ENCODE data around the gene LRSAM1. TPM values are rescaled to one million over a fixed set of nuclear protein-coding genes. Genes with fewer than 3 reads are reported as not detected.

The LRSAM1 gene
- total RNA-seq, 4 donors from 2014 or later = 13.7 to 19.6 (median 16.3) TPM

DNA sequence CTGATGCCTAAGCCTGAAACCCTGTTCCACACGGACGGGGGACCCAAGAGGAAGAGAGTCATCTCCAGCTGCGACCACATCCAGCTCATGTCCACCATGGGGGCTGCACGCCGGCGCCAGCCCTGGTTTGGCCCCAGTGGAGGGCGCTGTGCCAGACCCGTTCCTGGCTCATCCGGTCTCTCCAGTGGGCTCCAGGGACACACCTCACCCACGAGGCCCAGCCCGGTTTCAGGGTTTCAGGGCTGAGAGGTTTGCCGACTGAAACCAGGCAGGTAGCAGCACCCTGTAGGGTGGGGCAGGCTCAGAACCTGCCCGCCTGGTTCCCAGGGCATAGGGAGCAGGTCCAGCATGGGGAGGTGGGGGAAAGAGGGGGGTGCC lies 89.3 kb downstream of the LRSAM1 start:
- peaks cover 56 to 89% of the 10 kb centered on the region in 2 donors for H3K4me1 ChIP-seq
- no peaks in the 10 kb centered on the region for H3K9me3 ChIP-seq
- peak overlapping the region in 2 of 3 donors; percentile 71 to 76 for H3K27ac ChIP-seq
- 75% methylated on average over 9 of the region's 13 CpGs; no CpG with 5 or more reads in 1 of the 2 donors for WGBS, 2 donors
- peaks cover 0 to 4% of the 10 kb centered on the region in 2 donors for H3K36me3 ChIP-seq
- intact Hi-C loops (cut with DNase I) = no loop called here
- TF ChIP-seq POLR2A (IDR thresholded peaks at IDR 0.05) = no peak
- TF ChIP-seq, protein P1, sequence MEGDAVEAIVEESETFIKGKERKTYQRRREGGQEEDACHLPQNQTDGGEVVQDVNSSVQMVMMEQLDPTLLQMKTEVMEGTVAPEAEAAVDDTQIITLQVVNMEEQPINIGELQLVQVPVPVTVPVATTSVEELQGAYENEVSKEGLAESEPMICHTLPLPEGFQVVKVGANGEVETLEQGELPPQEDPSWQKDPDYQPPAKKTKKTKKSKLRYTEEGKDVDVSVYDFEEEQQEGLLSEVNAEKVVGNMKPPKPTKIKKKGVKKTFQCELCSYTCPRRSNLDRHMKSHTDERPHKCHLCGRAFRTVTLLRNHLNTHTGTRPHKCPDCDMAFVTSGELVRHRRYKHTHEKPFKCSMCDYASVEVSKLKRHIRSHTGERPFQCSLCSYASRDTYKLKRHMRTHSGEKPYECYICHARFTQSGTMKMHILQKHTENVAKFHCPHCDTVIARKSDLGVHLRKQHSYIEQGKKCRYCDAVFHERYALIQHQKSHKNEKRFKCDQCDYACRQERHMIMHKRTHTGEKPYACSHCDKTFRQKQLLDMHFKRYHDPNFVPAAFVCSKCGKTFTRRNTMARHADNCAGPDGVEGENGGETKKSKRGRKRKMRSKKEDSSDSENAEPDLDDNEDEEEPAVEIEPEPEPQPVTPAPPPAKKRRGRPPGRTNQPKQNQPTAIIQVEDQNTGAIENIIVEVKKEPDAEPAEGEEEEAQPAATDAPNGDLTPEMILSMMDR (IDR thresholded peaks at IDR 0.05) = no peak
- peak; percentile 61 to 73 for DNase-seq
- no peak overlapping the region for H3K4me3 ChIP-seq (replicated peaks in 1 of 3)
- no peaks in the 10 kb centered on the region for H3K27me3 ChIP-seq

DNA sequence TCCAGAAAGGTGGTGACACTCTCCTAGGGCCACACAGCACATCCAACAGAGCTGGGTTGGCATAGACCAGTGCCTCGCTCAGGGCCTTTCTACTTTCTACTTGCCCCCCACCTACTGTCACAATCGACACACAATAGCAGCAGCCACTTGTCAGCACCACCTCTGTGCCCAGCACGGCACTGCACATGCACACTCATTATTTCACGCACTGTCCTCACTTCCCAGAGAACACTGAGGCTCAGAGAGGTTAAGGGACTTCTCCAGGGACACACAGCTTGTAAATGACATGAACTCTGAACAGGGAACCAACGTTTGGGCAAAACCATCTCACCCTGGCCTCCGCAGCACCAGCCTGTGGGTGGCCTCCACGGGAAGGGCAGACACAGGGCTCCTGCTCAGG lies 89.9 kb downstream of the LRSAM1 start:
- H3K4me1 ChIP-seq = peaks cover 61 to 90% of the 10 kb centered on the region in 2 donors
- H3K36me3 ChIP-seq = peaks cover 0 to 3% of the 10 kb centered on the region in 2 donors
- H3K27me3 ChIP-seq = no peaks in the 10 kb centered on the region
- no peaks in the 10 kb centered on the region for H3K9me3 ChIP-seq
- DNase-seq = no peak
- no peak for TF ChIP-seq POLR2A (IDR thresholded peaks at IDR 0.05)
- TF ChIP-seq, protein P1 (IDR thresholded peaks at IDR 0.05) = no peak
- peak overlapping the region in 2 of 3 donors; percentile 71 to 76 for H3K27ac ChIP-seq
- WGBS, 2 donors = 79 to 82% methylated on average over 4 to 7 of the region's 7 CpGs
- intact Hi-C loops (cut with DNase I) = no loop called here
- no peak overlapping the region for H3K4me3 ChIP-seq (replicated peaks in 1 of 3)

- H3K27ac ChIP-seq = peak overlapping the region; percentile 41 to 76 (median 71)
- DNase-seq = peak; percentile 48 to 49
- peaks cover 66 to 90% of the 10 kb centered on the region in 2 donors for H3K4me1 ChIP-seq
- H3K36me3 ChIP-seq = no peaks in the 10 kb centered on the region
- 63 to 71% methylated on average over 7 to 8 of the region's 8 CpGs for WGBS, 2 donors
- H3K27me3 ChIP-seq = no peaks in the 10 kb centered on the region
- intact Hi-C loops (cut with DNase I) = no loop called here
- H3K4me3 ChIP-seq (replicated peaks in 1 of 3) = no peak overlapping the region
- H3K9me3 ChIP-seq = no peaks in the 10 kb centered on the region
- TF ChIP-seq, protein P1 (IDR thresholded peaks at IDR 0.05) = no peak
- no peak for TF ChIP-seq POLR2A (IDR thresholded peaks at IDR 0.05)
These were observed 90.6 kb downstream of the LRSAM1 start for GRCh38 chr9:127541865-127542264.

DNA sequence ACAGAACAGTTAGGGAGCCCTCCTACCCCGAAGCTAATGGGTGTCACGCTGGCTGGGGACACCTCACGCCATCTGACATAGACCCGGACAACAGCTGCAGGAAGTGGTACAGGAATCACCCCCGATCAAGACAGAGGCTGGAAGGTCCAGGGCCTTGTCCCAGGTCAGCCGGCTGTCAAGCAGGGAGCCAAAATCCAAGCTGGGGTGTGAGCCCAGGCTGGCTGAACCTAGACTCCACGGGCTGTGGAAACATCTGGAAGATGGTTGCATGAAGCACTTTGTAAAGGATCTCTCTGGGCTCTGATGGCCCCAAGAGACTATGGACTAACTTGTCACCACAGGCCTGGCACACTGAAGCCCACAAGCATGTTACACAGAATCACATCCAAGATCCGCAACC lies 91.9 kb downstream of the LRSAM1 start:
- H3K4me1 ChIP-seq = peaks cover 66 to 84% of the 10 kb centered on the region in 2 donors
- H3K4me3 ChIP-seq (replicated peaks in 1 of 3) = no peak overlapping the region
- no peaks in the 10 kb centered on the region for H3K27me3 ChIP-seq
- H3K36me3 ChIP-seq = no peaks in the 10 kb centered on the region
- TF ChIP-seq POLR2A (IDR thresholded peaks at IDR 0.05) = no peak
- TF ChIP-seq, protein P1 (IDR thresholded peaks at IDR 0.05) = no peak
- 72 to 79% methylated on average over 8 of the region's 8 CpGs for WGBS, 2 donors
- H3K9me3 ChIP-seq = no peaks in the 10 kb centered on the region
- DNase-seq = no peak
- H3K27ac ChIP-seq = peak overlapping the region in 2 of 3 donors; percentile 71 to 76
- intact Hi-C loops (cut with DNase I) = no loop called here

DNA sequence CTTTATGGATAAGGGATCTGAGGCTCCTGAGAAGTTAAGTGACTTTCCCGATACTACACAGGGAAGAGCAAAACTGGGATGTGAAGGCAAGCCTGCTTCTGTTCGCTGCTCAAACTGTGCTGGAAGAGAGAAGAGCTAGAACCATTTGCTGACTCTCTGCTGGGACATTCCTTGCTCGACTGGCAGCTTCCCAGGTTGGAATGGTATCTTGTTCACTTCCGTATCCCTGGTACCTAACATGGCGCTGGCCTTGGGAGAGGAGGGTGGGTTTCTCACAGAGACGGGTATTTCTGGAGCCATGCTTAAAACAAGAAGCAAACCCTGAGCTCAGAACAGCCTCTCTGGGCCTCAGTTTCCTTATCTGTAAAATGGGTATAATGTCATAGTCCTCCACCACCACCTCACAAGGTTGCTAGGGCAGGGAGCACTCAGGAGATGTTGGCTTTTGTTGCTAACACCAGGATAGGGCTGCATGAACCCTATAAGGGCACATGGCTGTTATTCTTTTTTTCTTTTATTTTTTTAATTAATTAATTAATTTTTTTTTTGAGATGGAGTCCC lies 92.7 kb downstream of the LRSAM1 start:
- Histone ChIP-seq H3K27me3 (no peaks in the 10 kb centered on the region), H3K4me3 (replicated peaks in 1 of 3) (no peak overlapping the region), H3K36me3 (no peaks in the 10 kb centered on the region), H3K9me3 (no peaks in the 10 kb centered on the region), H3K4me1 (peaks cover 66 to 81% of the 10 kb centered on the region in 2 donors), H3K27ac (no peak overlapping the region)
- DNase-seq = no peak
- no peak for TF ChIP-seq POLR2A (IDR thresholded peaks at IDR 0.05)
- TF ChIP-seq, protein P1 (IDR thresholded peaks at IDR 0.05) = no peak
- WGBS, 2 donors = 80 to 91% methylated on average over 6 of the region's 6 CpGs
- intact Hi-C loops (cut with DNase I) = no loop called here

Measured in thyroid gland (tissue), 4 donors.